Right lung (tissue), 5 donors: ENCODE measurements around the gene KCTD13. TPM values are rescaled to one million over a fixed set of nuclear protein-coding genes. Genes with fewer than 3 reads are reported as not detected.
"Not testable (repeated sequence)": the region's sequence is repeated elsewhere in the genome, so short reads cannot be mapped to it uniquely, and the experiment has no call there.

ENCODE experiments used
- DNase-seq, 2 donors: peaks; one replicate each; pipeline ENCODE4 v3.0.0-alpha.2; 2013
- polyA plus RNA-seq, 5 donors: library from polyadenylated mRNA; unstranded; fragments of 120-200 nt; gene quantifications; one replicate each; pipeline versions ENCODE4 v1.2.1 to v1.2.3, GENCODE V29; 2013; ENCODE audit warnings: inconsistent platforms in 1 of 5, low replicate concordance in 1 of 5; ENCODE audit not compliant: insufficient read length in 5 of 5, insufficient read depth in 1 of 5

Gene KCTD13
- polyA plus RNA-seq, 5 donors, result 13.8 to 22.9 (median 21.4) TPM

GRCh38 chr16:29909851-29910250 lies 16.2 kb downstream of the KCTD13 start:
- not testable (repeated sequence) for DNase-seq

GRCh38 chr16:29909391-29909790 lies 16.6 kb downstream of the KCTD13 start:
- no peak for DNase-seq

GRCh38 chr16:29908719-29909220 lies 17.3 kb downstream of the KCTD13 start:
- DNase-seq, result no peak

- DNase-seq, result no peak
Measured at GRCh38 chr16:29907973-29908372, 18.1 kb downstream of the KCTD13 start.

- no peak for DNase-seq
Measured at GRCh38 chr16:29906520-29907244, 19.3 kb downstream of the KCTD13 start.

- no peak for DNase-seq
Measured at GRCh38 chr16:29905668-29906067, 20.4 kb downstream of the KCTD13 start.

- no peak for DNase-seq
Measured at GRCh38 chr16:29904947-29905346, 21.1 kb downstream of the KCTD13 start.

- no peak for DNase-seq
Measured at GRCh38 chr16:29903590-29903989, 22.4 kb downstream of the KCTD13 start.

GRCh38 chr16:29901607-29901945 lies 24.4 kb downstream of the KCTD13 start:
- no peak for DNase-seq

GRCh38 chr16:29900888-29901606 lies 25.0 kb downstream of the KCTD13 start:
- no peak for DNase-seq

GRCh38 chr16:29900102-29900887 lies 25.7 kb downstream of the KCTD13 start, which contains the start of gene ASPHD1:
Gene ASPHD1, plus strand, starts transcription at chr16:29900488. Its CDS starts 484 bp downstream, at chr16:29900972.
- DNase-seq, result peak; percentile 28 to 52

- DNase-seq, result peak; percentile 64 to 70
Measured at GRCh38 chr16:29899516-29900101, 26.4 kb downstream of the KCTD13 start, which contains the start of gene SEZ6L2. Gene SEZ6L2, minus strand, starts transcription at chr16:29899550. Its CDS starts 531 bp downstream, at chr16:29899019.

GRCh38 chr16:29898804-29899515 lies 27.1 kb downstream of the KCTD13 start:
- DNase-seq, result no peak

- no peak for DNase-seq
Measured at GRCh38 chr16:29898135-29898803, 27.8 kb downstream of the KCTD13 start.

- DNase-seq, result no peak
Measured at GRCh38 chr16:29897333-29897732, 28.7 kb downstream of the KCTD13 start.

- DNase-seq, result no peak
Measured at GRCh38 chr16:29896841-29897240, 29.2 kb downstream of the KCTD13 start.

- no peak for DNase-seq
Measured at GRCh38 chr16:29894352-29894751, 31.7 kb downstream of the KCTD13 start.

GRCh38 chr16:29893553-29893952 lies 32.5 kb downstream of the KCTD13 start:
- no peak for DNase-seq

GRCh38 chr16:29892458-29892813 lies 33.6 kb downstream of the KCTD13 start:
- no peak for DNase-seq
